ENCODE data around the gene TMEM242.

The TMEM242 gene

GRCh38 chr6:157249826-157250225 lies 73.5 kb downstream of the TMEM242 start:
- DNase-seq (ENCODE audit: low read depth), result no peak

GRCh38 chr6:157248264-157248663 lies 75.1 kb downstream of the TMEM242 start:
- DNase-seq (ENCODE audit: low read depth), result no peak

- no peak for DNase-seq (ENCODE audit: low read depth)
Observed at GRCh38 chr6:157246771-157247484, 76.4 kb downstream of the TMEM242 start.

- DNase-seq (ENCODE audit: low read depth), result no peak
Observed at GRCh38 chr6:157246048-157246630, 77.2 kb downstream of the TMEM242 start.

GRCh38 chr6:157245436-157245835 lies 77.9 kb downstream of the TMEM242 start:
- DNase-seq (ENCODE audit: low read depth), result no peak

GRCh38 chr6:157244780-157245179 lies 78.5 kb downstream of the TMEM242 start:
- no peak for DNase-seq (ENCODE audit: low read depth)

GRCh38 chr6:157244175-157244574 lies 79.1 kb downstream of the TMEM242 start:
- no peak for DNase-seq (ENCODE audit: low read depth)

- DNase-seq (ENCODE audit: low read depth), result no peak
Observed at GRCh38 chr6:157242791-157243190, 80.5 kb downstream of the TMEM242 start.

- no peak for DNase-seq (ENCODE audit: low read depth)
Observed at GRCh38 chr6:157240960-157241311, 82.4 kb downstream of the TMEM242 start.

GRCh38 chr6:157240059-157240959 lies 83.0 kb downstream of the TMEM242 start:
- no peak for DNase-seq (ENCODE audit: low read depth)

GRCh38 chr6:157239671-157240058 lies 83.7 kb downstream of the TMEM242 start:
- no peak for DNase-seq (ENCODE audit: low read depth)

Data from T follicular helper cell (primary cell).